Measurements from ENCODE around the gene MT4. TPM values are rescaled to one million over a fixed set of nuclear protein-coding genes. Genes with fewer than 3 reads are reported as not detected.

MT4 gene
- total RNA-seq = not detected

GRCh38 chr16:56564793-56565477, at the start of gene MT4:
Gene MT4, plus strand, starts transcription at chr16:56565073. Its CDS starts 56 bp downstream, at chr16:56565129.

DNA sequence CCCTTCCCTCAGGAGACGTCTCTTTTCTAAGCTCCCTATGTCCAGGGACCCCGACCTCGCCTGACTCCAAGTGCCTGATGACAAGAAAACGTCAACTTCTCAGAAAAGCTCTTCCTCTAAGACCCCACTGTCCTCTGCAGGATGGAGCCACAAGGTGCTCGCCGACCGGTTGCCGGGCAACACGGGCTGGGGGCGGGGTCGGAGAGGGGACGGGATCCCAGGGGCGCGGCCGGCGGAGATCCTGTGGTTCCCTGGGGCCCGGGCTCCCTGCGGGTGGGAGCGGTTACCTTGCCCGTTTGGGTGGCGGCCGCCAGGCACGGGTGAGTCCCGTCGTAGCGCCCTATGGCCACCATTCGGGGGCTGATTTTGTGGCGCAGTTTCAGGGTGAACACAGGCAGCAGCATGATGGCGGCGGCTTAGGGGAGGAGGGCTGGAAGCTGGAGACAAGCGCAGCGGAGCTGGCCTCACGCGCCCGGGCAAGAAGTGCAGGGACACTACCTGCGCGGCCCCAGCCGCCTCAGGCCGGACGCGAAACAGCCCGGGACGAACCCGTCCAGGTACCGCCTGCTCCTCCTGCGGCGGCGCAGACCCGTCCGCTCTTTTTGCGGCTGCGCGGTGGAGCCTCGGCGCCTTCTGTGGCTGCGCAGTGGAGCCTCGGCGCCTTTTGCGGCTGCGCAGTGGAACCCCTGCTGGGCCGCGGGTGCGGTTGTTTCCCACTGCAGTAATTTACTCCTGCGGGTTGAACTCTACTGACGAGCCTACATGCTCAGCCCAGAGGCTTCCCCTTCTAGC, 45.2 kb upstream of the MT4 start, which contains the start of gene BBS2:
Gene BBS2 (minus strand): TSS at position 566 of the 792 bp plus-strand sequence. CDS start 162 bp downstream, at position 404.

DNA sequence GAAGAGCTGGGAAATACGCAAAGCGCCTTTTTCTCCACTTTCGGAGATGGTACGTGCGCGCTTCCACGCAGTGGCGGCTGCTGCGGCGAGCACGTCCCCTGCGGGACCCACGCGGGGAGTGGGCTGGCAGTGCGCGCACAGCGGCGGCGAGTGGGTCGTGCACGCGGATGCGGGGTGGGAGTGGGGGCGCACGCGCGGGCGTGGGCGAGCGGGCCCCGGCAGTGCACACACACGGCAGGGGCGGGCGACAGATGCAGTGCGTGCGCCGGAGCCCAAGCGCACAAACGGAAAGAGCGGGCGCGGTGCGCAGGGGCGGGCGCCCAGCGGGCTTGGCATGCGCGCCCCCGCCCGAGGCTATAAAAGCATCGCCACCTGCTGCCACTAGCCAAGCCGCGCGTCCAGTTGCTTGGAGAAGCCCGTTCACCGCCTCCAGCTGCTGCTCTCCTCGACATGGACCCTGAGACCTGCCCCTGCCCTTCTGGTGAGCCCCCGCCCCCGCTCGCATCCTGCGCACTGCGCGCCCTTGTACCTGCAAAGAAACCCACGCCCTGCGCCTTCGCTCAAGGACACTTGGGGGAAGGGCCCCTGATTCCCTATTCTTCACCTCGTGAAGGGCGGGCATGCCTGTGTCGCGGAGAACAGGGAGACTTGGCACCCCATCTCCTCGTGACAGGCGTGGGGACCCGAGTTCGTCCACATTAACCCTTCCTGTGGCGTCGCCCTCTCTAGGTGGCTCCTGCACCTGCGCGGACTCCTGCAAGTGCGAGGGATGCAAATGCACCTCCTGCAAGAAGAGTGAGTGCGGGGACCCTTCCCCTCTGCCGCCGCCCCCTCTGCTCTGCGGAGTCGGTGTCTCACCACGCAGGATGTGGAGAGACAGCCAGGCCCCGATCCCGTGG, 24.5 kb downstream of the MT4 start, which contains the start of gene MT3:
Gene MT3 (plus strand): TSS at position 388 of the 899 bp plus-strand sequence. CDS start 63 bp downstream, at position 451.

GRCh38 chr16:56608043-56608875, 43.4 kb downstream of the MT4 start, which contains the start of gene MT2A:
Gene MT2A, plus strand, starts transcription at chr16:56608584. Its CDS starts 72 bp downstream, at chr16:56608656.

Other genes with a start within 250 kb of the MT4 start
- gene AMFR, start 139.5 kb upstream of the MT4 start, total RNA-seq = 100 to 1,000 TPM; 159 to 181 TPM
- 10 to 100 TPM; 43.4 to 89.9 TPM for gene NUDT21, start 113.7 kb upstream of the MT4 start, total RNA-seq
- gene OGFOD1, start 113.5 kb upstream of the MT4 start, total RNA-seq = 10 to 100 TPM; 69.2 to 86.6 TPM
- gene BBS2, start 45.0 kb upstream of the MT4 start, total RNA-seq = 10 to 100 TPM; 44.3 to 52.3 TPM
- gene MT3, start 24.5 kb downstream of the MT4 start, total RNA-seq = not detected
- 100 to 1,000 TPM in 1 of 2 donors, 10 to 100 TPM in 1; 66.6 to 158 TPM for gene MT2A, start 43.5 kb downstream of the MT4 start, total RNA-seq
- 100 to 1,000 TPM in 1 of 2 donors, 10 to 100 TPM in 1; 42.0 to 141 TPM for gene MT1E, start 60.7 kb downstream of the MT4 start, total RNA-seq
- gene MT1M, start 67.6 kb downstream of the MT4 start, total RNA-seq = 1 to 10 TPM in 1 of 2 donors, under 1 TPM in 1; 0.67 to 4.1 TPM
- 1 to 10 TPM; 2.8 to 5.7 TPM for gene MT1A, start 73.6 kb downstream of the MT4 start, total RNA-seq
- gene MT1B, start 86.8 kb downstream of the MT4 start, total RNA-seq = not detected
- 1 to 10 TPM; 5.0 to 6.2 TPM for gene MT1F, start 92.9 kb downstream of the MT4 start, total RNA-seq
- gene MT1G, start 103.0 kb downstream of the MT4 start, total RNA-seq = 1 to 10 TPM; 1.4 to 4.3 TPM
- not detected for gene MT1H, start 104.7 kb downstream of the MT4 start, total RNA-seq
- gene MT1X, start 117.4 kb downstream of the MT4 start, total RNA-seq = 100 to 1,000 TPM; 131 to 136 TPM
- gene NUP93, start 165.1 kb downstream of the MT4 start, total RNA-seq = 100 to 1,000 TPM; 122 to 149 TPM